ENCODE measurements around the gene TRAF5. TPM values are rescaled to one million over a fixed set of nuclear protein-coding genes. Genes with fewer than 3 reads are reported as not detected.

The TRAF5 gene
- polyA plus RNA-seq, 2 of the 4 experiments (the other 2 are of a cell fraction) = 8.2 to 14.6 TPM

DNA sequence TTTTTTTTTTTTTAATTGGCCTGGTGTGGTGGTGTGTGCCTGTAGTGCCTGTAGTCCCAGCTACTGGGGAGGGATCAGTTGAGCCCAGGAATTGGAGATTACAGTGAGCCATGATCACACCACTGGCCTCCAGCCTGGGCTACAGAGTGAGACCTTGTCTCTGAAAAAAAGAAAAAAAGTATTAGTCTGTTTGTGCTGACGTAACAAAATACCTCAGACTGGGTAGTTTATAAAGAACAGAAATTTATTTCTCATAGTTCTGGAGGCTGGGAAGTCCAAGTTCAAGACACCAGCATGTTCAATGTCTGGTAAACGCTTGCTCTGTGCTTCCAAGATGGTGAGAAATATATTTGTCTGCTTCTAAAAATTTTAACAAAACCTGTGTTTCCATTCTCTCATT, 25.8 kb downstream of the TRAF5 start:
- no peak for ATAC-seq

DNA sequence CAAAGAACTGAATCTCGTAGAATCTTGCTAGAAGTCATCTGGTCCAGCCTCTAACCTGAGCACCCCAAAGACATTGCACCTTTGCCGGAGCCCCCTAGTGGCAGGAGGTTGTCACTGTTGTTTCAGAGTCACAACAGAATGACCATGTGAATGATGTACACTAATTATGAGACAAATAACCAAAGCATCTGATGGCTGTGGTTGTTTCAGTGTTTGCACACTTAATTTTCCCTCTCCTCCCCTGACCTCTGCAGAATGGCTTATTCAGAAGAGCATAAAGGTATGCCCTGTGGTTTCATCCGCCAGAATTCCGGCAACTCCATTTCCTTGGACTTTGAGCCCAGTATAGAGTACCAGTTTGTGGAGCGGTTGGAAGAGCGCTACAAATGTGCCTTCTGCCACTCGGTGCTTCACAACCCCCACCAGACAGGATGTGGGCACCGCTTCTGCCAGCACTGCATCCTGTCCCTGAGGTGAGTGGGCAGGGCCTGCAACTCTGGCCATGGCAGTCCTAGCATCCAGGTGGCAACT, 26.4 kb downstream of the TRAF5 start:
- CTCF ChIA-PET = interaction anchor here (1.1 kb wide), 1 partner anchor 8 kb away, joined by 3 read pairs; no protein-coding TSS in a partner anchor
- ATAC-seq = peak in 1 of 2 experiments; percentile 86; a peak in 3 of 6 replicates
- H3K9me3 ChIP-seq = peaks cover 11% of the 10 kb centered on the region; the same call in 2 of the 3 replicates
- H3K4me2 ChIP-seq = no peak overlapping the region
- no peak overlapping the region for H3K27ac ChIP-seq
- no peak overlapping the region for H3K4me3 ChIP-seq
- POLR2A ChIA-PET = no interaction called here
- TF ChIP-seq, protein P1, sequence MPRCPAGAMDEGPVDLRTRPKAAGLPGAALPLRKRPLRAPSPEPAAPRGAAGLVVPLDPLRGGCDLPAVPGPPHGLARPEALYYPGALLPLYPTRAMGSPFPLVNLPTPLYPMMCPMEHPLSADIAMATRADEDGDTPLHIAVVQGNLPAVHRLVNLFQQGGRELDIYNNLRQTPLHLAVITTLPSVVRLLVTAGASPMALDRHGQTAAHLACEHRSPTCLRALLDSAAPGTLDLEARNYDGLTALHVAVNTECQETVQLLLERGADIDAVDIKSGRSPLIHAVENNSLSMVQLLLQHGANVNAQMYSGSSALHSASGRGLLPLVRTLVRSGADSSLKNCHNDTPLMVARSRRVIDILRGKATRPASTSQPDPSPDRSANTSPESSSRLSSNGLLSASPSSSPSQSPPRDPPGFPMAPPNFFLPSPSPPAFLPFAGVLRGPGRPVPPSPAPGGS (IDR thresholded peaks at IDR 0.05) = no peak
- peak in 1 of 2 experiments; percentile 53; a peak in 2 of 5 replicates for TF ChIP-seq RAD21 (conservative IDR thresholded peaks at IDR 0.05 in 1 of 2, IDR thresholded peaks at IDR 0.05 in 1 of 2)
- TF ChIP-seq, protein P2, sequence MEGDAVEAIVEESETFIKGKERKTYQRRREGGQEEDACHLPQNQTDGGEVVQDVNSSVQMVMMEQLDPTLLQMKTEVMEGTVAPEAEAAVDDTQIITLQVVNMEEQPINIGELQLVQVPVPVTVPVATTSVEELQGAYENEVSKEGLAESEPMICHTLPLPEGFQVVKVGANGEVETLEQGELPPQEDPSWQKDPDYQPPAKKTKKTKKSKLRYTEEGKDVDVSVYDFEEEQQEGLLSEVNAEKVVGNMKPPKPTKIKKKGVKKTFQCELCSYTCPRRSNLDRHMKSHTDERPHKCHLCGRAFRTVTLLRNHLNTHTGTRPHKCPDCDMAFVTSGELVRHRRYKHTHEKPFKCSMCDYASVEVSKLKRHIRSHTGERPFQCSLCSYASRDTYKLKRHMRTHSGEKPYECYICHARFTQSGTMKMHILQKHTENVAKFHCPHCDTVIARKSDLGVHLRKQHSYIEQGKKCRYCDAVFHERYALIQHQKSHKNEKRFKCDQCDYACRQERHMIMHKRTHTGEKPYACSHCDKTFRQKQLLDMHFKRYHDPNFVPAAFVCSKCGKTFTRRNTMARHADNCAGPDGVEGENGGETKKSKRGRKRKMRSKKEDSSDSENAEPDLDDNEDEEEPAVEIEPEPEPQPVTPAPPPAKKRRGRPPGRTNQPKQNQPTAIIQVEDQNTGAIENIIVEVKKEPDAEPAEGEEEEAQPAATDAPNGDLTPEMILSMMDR (IDR thresholded peaks at IDR 0.05) = peak; percentile 49
- no peaks in the 10 kb centered on the region for H3K4me1 ChIP-seq
- WGBS (ENCODE audit: missing lambda C conversion rate) = 77% methylated on average over 8 of the region's 8 CpGs
- DNase-seq (ENCODE audit: low read depth in 1 of 2, low spot score in 1 of 2) = peak; percentile 45
- no peak for FAIRE-seq

More for the DNA sequence above, 25.8 kb downstream of the TRAF5 start:
- H3K27ac ChIP-seq = no peak overlapping the region
- no peak overlapping the region for H3K4me2 ChIP-seq
- H3K4me1 ChIP-seq = no peaks in the 10 kb centered on the region
- peaks cover 11% of the 10 kb centered on the region; the same call in 2 of the 3 replicates for H3K9me3 ChIP-seq
- WGBS (ENCODE audit: missing lambda C conversion rate) = 91% methylated on average over 2 of the region's 2 CpGs
- no peak for TF ChIP-seq CBX8 (IDR thresholded peaks at IDR 0.05)
- TF ChIP-seq, protein P1 (IDR thresholded peaks at IDR 0.05) = no peak
- peak; percentile 84 for TF ChIP-seq MAFK (IDR thresholded peaks at IDR 0.05; ENCODE audit: partially characterized antibody)
- ChIA-PET CTCF (interaction anchor here (1.3 kb wide), 1 partner anchor 9 kb away, joined by 3 read pairs; no protein-coding TSS in a partner anchor), POLR2A (no interaction called here)
- no peak overlapping the region for H3K4me3 ChIP-seq
- DNase-seq (ENCODE audit: low read depth in 1 of 2, low spot score in 1 of 2) (no peak), FAIRE-seq (no peak)

DNA sequence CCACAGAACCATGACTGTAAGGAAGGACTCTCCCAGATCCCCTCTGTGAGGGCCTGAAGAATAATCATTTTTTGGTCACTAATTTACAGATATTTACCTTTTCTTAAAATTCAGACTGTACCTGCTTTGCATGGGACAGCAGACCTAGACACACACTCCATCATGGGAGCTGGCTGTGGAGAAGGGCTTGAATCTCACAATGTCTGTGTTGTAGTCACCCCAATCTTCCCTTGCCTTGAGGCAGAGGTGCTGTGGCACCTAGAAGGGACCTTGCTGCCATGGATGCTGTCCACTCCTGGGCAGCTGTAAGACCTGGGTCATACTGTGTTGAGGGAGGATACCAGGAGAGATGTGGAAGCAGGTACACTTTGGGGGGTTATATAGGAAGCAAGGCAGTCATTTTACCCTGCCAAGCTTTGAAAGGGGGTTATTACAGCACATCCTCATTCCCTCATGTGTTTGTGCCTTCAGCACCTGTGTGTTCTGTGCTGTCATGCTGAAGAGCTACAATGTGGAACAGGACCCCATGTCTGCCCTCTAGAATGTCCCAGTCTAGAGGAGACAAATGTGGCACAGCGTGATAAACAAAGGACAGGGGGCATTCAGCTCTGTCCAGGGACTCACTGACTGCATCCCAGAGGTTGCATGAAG, 27.1 kb downstream of the TRAF5 start:
- no peak overlapping the region for H3K4me3 ChIP-seq
- H3K4me1 ChIP-seq = no peaks in the 10 kb centered on the region
- ChIA-PET POLR2A (no interaction called here), CTCF (interaction anchor here (0.8 to 1.3 kb wide), 4 partner anchors 9 to 30 kb away, joined by 3 to 6 read pairs (median 3); no protein-coding TSS in a partner anchor)
- WGBS (ENCODE audit: missing lambda C conversion rate) = 94% methylated on average over 1 of the region's 1 CpG
- TF ChIP-seq TP53 (CRISPR knock-in tag; IDR thresholded peaks at IDR 0.05) (no peak), CBX2 (IDR thresholded peaks at IDR 0.05; ENCODE audit: borderline replicate concordance, low read depth) (no peak), SREBF2 (IDR thresholded peaks at IDR 0.05) (no peak), EP300 (IDR thresholded peaks at IDR 0.05) (no peak), ZNF302 (CRISPR knock-in tag; IDR thresholded peaks at IDR 0.05) (no peak), RNF2 (IDR thresholded peaks at IDR 0.05; ENCODE audit: borderline replicate concordance, low read depth) (no peak), CHD4 (IDR thresholded peaks at IDR 0.05; ENCODE audit: borderline replicate concordance) (no peak)
- TF ChIP-seq, protein P3, sequence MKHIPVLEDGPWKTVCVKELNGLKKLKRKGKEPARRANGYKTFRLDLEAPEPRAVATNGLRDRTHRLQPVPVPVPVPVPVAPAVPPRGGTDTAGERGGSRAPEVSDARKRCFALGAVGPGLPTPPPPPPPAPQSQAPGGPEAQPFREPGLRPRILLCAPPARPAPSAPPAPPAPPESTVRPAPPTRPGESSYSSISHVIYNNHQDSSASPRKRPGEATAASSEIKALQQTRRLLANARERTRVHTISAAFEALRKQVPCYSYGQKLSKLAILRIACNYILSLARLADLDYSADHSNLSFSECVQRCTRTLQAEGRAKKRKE (CRISPR knock-in tag; IDR thresholded peaks at IDR 0.05; ENCODE audit: low read depth) = no peak
- TF ChIP-seq, protein P4, sequence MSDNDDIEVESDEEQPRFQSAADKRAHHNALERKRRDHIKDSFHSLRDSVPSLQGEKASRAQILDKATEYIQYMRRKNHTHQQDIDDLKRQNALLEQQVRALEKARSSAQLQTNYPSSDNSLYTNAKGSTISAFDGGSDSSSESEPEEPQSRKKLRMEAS (IDR thresholded peaks at IDR 0.05) = no peak
- TF ChIP-seq, protein P5, sequence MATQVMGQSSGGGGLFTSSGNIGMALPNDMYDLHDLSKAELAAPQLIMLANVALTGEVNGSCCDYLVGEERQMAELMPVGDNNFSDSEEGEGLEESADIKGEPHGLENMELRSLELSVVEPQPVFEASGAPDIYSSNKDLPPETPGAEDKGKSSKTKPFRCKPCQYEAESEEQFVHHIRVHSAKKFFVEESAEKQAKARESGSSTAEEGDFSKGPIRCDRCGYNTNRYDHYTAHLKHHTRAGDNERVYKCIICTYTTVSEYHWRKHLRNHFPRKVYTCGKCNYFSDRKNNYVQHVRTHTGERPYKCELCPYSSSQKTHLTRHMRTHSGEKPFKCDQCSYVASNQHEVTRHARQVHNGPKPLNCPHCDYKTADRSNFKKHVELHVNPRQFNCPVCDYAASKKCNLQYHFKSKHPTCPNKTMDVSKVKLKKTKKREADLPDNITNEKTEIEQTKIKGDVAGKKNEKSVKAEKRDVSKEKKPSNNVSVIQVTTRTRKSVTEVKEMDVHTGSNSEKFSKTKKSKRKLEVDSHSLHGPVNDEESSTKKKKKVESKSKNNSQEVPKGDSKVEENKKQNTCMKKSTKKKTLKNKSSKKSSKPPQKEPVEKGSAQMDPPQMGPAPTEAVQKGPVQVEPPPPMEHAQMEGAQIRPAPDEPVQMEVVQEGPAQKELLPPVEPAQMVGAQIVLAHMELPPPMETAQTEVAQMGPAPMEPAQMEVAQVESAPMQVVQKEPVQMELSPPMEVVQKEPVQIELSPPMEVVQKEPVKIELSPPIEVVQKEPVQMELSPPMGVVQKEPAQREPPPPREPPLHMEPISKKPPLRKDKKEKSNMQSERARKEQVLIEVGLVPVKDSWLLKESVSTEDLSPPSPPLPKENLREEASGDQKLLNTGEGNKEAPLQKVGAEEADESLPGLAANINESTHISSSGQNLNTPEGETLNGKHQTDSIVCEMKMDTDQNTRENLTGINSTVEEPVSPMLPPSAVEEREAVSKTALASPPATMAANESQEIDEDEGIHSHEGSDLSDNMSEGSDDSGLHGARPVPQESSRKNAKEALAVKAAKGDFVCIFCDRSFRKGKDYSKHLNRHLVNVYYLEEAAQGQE (IDR thresholded peaks at IDR 0.05) = no peak
- TF ChIP-seq, protein P2 (IDR thresholded peaks at IDR 0.05) = no peak
- TF ChIP-seq, protein P6, sequence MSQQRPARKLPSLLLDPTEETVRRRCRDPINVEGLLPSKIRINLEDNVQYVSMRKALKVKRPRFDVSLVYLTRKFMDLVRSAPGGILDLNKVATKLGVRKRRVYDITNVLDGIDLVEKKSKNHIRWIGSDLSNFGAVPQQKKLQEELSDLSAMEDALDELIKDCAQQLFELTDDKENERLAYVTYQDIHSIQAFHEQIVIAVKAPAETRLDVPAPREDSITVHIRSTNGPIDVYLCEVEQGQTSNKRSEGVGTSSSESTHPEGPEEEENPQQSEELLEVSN (IDR thresholded peaks at IDR 0.05; ENCODE audit: borderline replicate concordance, low read depth) = no peak
- H3K4me2 ChIP-seq = no peak overlapping the region
- FAIRE-seq (no peak), ATAC-seq (no peak), DNase-seq (ENCODE audit: low read depth in 1 of 2, low spot score in 1 of 2) (no peak)
- H3K9me3 ChIP-seq = peaks cover 11% of the 10 kb centered on the region; the same call in 2 of the 3 replicates
- no peak overlapping the region for H3K27ac ChIP-seq
